BLaER1 treated with 17β-estradiol and CSF1 and Interleukin-3, amounts not matched to agents 10 nM and 100 nM (cell line): ENCODE measurements around the gene CWH43.
"Not testable (repeated sequence)": the region's sequence is repeated elsewhere in the genome, so short reads cannot be mapped to it uniquely, and the experiment has no call there.

Experiments
- H3K27ac ChIP-seq, 11 experiments: shearing (Covaris generic); formaldehyde crosslinking; 2 replicates each; pipeline ENCODE4 v1.8.1; 2022
- H3K27me3 ChIP-seq, 11 experiments: shearing (Covaris generic); formaldehyde crosslinking; 2 replicates each; pipeline ENCODE4 v1.8.1; 2022
- H3K36me3 ChIP-seq, 11 experiments: shearing (Covaris generic); formaldehyde crosslinking; 2 replicates each; pipeline ENCODE4 v1.8.1; 2022
- H3K4me1 ChIP-seq, 10 experiments: shearing (Covaris generic); formaldehyde crosslinking; 2 replicates each; pipeline ENCODE4 v1.8.1; 2022
- H3K4me2 ChIP-seq, 11 experiments: shearing (Covaris generic); formaldehyde crosslinking; 2 replicates each; pipeline ENCODE4 v1.8.1; 2022
- H3K4me3 ChIP-seq, 10 experiments: shearing (Covaris generic); formaldehyde crosslinking; 2 replicates each; pipeline ENCODE4 v1.8.1; 2022
- H3K9ac ChIP-seq, 11 experiments: shearing (Covaris generic); formaldehyde crosslinking; 2 replicates each; pipeline ENCODE4 v1.8.1; 2022
- H3K9me3 ChIP-seq, 11 experiments: shearing (Covaris generic); formaldehyde crosslinking; replicated peaks in 1 of 11; 2 replicates each; pipeline ENCODE4 v1.8.1; 2022
- H4K20me1 ChIP-seq, 11 experiments: shearing (Covaris generic); formaldehyde crosslinking; 2 replicates each; pipeline ENCODE4 v1.8.1; 2022
- Cebpa-rat ChIP-seq, 11 experiments: shearing (Covaris generic); IDR thresholded peaks; 2 replicates each; pipeline ENCODE4 v1.8.1; 2022

Gene CWH43

GRCh38 chr4:49063670-49064069 lies 77.6 kb downstream of the CWH43 start:
- Histone ChIP-seq H4K20me1 (no peaks in the 10 kb centered on the region), H3K27me3 (no peaks in the 10 kb centered on the region), H3K4me2 (peak overlapping the region in 2 of 11 experiments; percentile 14 to 50; a peak in 4 of 22 replicates), H3K9me3 (peaks cover 15 to 49% (median 18%) of the 10 kb centered on the region in 11 experiments), H3K4me3 (0 out of 20 replicates have a peak overlapping the region, but pooled peaks of 1 of the 10 experiments have one; percentile 19), H3K4me1 (peaks cover 0 to 13% (median 0%) of the 10 kb centered on the region in 10 experiments; a peak in 2 of 20 replicates), H3K27ac (peak overlapping the region in 2 of 11 experiments; percentile 70 to 76; a peak in 4 of 22 replicates), H3K36me3 (no peaks in the 10 kb centered on the region), H3K9ac (no peak overlapping the region; a peak in 1 of 22 replicates)
- TF ChIP-seq Cebpa-rat (IDR thresholded peaks at IDR 0.05) = no peak

GRCh38 chr4:49072196-49072595 lies 86.1 kb downstream of the CWH43 start:
- not testable (repeated sequence) for H3K9ac ChIP-seq, H3K4me1 ChIP-seq, H3K27me3 ChIP-seq, H3K27ac ChIP-seq, H3K9me3 ChIP-seq, H3K36me3 ChIP-seq, H3K4me2 ChIP-seq, H3K4me3 ChIP-seq, H4K20me1 ChIP-seq

- not testable (repeated sequence) for H3K36me3 ChIP-seq
These were observed 105.8 kb downstream of the CWH43 start for GRCh38 chr4:49091883-49092282.

GRCh38 chr4:49092608-49093135 lies 106.6 kb downstream of the CWH43 start:
- not testable (repeated sequence) for H3K4me3 ChIP-seq, H3K27me3 ChIP-seq

More at GRCh38 chr4:49091883-49092282, 105.8 kb downstream of the CWH43 start:
- peaks cover 28 to 38% (median 30%) of the 10 kb centered on the region in 11 experiments for H3K9me3 ChIP-seq
- not testable (repeated sequence) for H4K20me1 ChIP-seq, H3K27me3 ChIP-seq, H3K4me1 ChIP-seq, H3K9ac ChIP-seq, H3K4me3 ChIP-seq, H3K4me2 ChIP-seq, H3K27ac ChIP-seq

GRCh38 chr4:49096215-49096614 lies 110.1 kb downstream of the CWH43 start:
- not testable (repeated sequence) for H4K20me1 ChIP-seq, H3K9ac ChIP-seq, H3K27me3 ChIP-seq, H3K4me3 ChIP-seq, H3K4me1 ChIP-seq, H3K4me2 ChIP-seq, H3K27ac ChIP-seq, H3K36me3 ChIP-seq
- H3K9me3 ChIP-seq = peaks cover 64 to 71% (median 68%) of the 10 kb centered on the region in 11 experiments

More at GRCh38 chr4:49092608-49093135, 106.6 kb downstream of the CWH43 start:
- H4K20me1 ChIP-seq, H3K36me3 ChIP-seq, H3K27ac ChIP-seq, H3K9ac ChIP-seq, H3K4me1 ChIP-seq, H3K4me2 ChIP-seq: not testable (repeated sequence)
- peaks cover 36 to 42% (median 37%) of the 10 kb centered on the region in 11 experiments for H3K9me3 ChIP-seq

- H3K27me3 ChIP-seq = not testable (repeated sequence)
- peaks cover 59 to 67% (median 63%) of the 10 kb centered on the region in 11 experiments for H3K9me3 ChIP-seq
These were observed 110.6 kb downstream of the CWH43 start for GRCh38 chr4:49096627-49097026.

GRCh38 chr4:49097071-49097470 lies 111.0 kb downstream of the CWH43 start:
- H3K27me3 ChIP-seq, H4K20me1 ChIP-seq, H3K9ac ChIP-seq, H3K27ac ChIP-seq, H3K4me1 ChIP-seq, H3K4me2 ChIP-seq, H3K36me3 ChIP-seq: not testable (repeated sequence)
- Histone ChIP-seq H3K9me3 (peaks cover 55 to 64% (median 60%) of the 10 kb centered on the region in 11 experiments), H3K4me3 (peak overlapping the region in 3 of 10 experiments; percentile 10 to 12 (median 11); a peak in 4 of 20 replicates)

More at GRCh38 chr4:49096627-49097026, 110.6 kb downstream of the CWH43 start:
- not testable (repeated sequence) for H3K4me2 ChIP-seq, H3K4me1 ChIP-seq, H4K20me1 ChIP-seq, H3K9ac ChIP-seq, H3K27ac ChIP-seq, H3K36me3 ChIP-seq
- peak overlapping the region in 3 of 10 experiments; percentile 10 to 12 (median 11); a peak in 2 of 20 replicates for H3K4me3 ChIP-seq

- H3K4me2 ChIP-seq, H3K27me3 ChIP-seq, H3K36me3 ChIP-seq, H3K27ac ChIP-seq, H3K4me1 ChIP-seq, H4K20me1 ChIP-seq, H3K9ac ChIP-seq: not testable (repeated sequence)
- peaks cover 55 to 64% (median 59%) of the 10 kb centered on the region in 11 experiments for H3K9me3 ChIP-seq
- peak overlapping the region in 3 of 10 experiments; percentile 11 to 16 (median 14); a peak in 3 of 20 replicates for H3K4me3 ChIP-seq
These were observed 111.4 kb downstream of the CWH43 start for GRCh38 chr4:49097505-49097904.

- H3K9me3 ChIP-seq = peaks cover 58 to 67% (median 62%) of the 10 kb centered on the region in 11 experiments
- not testable (repeated sequence) for H3K27me3 ChIP-seq, H3K4me2 ChIP-seq, H3K9ac ChIP-seq, H3K27ac ChIP-seq, H3K36me3 ChIP-seq, H4K20me1 ChIP-seq, H3K4me1 ChIP-seq
- peak overlapping the region in 4 of 10 experiments; percentile 1 to 16 (median 12); a peak in 2 of 20 replicates for H3K4me3 ChIP-seq
These were observed 112.1 kb downstream of the CWH43 start for GRCh38 chr4:49098034-49098759.

- H4K20me1 ChIP-seq, H3K27me3 ChIP-seq, H3K36me3 ChIP-seq, H3K4me2 ChIP-seq, H3K9ac ChIP-seq, H3K27ac ChIP-seq, H3K4me1 ChIP-seq: not testable (repeated sequence)
- peaks cover 75 to 84% (median 80%) of the 10 kb centered on the region in 11 experiments for H3K9me3 ChIP-seq
- peak overlapping the region in 2 of 10 experiments; percentile 8 to 15; a peak in 2 of 20 replicates for H3K4me3 ChIP-seq
These were observed 113.9 kb downstream of the CWH43 start for GRCh38 chr4:49099831-49100444.

GRCh38 chr4:49102344-49102898 lies 116.3 kb downstream of the CWH43 start:
- Histone ChIP-seq H3K4me3 (peak overlapping the region in 7 of 10 experiments; percentile 0 to 6 (median 2); a peak in 6 of 20 replicates), H3K9me3 (peaks cover 82 to 89% (median 87%) of the 10 kb centered on the region in 11 experiments)
- not testable (repeated sequence) for H3K4me2 ChIP-seq, H3K36me3 ChIP-seq, H3K27ac ChIP-seq, H3K9ac ChIP-seq, H4K20me1 ChIP-seq, H3K27me3 ChIP-seq, H3K4me1 ChIP-seq
